ENCODE data around the gene RFXANK. TPM values are rescaled to one million over a fixed set of nuclear protein-coding genes. Genes with fewer than 3 reads are reported as not detected.

Gene RFXANK
- total RNA-seq, 4 donors from 2014 or later, result 32.5 to 87.8 (median 57.0) TPM

DNA sequence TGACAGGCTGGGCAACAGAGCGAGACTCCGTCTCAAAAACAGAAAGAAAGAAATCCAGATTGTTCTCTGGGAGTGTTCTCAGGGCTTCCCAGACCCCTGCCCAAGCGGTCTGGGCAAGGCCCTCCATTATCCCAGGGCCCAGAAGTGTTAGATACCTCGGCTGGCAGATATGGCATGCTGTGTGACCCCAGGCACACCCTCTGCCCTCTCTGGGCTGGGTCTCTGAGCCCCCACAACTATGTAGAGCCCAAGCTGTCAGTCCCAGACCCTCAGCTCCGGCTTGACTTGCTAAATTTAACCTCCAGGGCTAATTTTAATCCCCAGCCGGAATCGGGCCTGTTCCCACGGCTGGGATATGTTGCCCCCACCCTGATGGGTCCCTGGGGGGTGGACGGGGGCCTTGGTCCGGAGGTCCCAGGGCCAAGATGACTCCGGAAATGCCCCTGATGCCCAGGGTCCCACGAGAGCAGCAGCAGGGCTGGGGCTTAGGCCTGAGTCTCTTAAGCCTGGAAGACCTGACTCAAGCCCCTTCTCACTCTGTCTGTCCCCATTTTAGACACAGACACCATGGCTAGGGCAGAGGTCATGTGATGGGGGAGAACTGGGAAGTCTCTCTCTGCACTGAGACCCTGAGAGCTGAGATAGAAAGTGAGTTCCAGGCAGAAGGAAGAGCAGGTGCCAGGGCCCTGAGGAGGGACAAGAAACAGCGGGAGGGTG is 39.2 kb upstream of the RFXANK start:
- Histone ChIP-seq H3K9me3 (no peaks in the 10 kb centered on the region), H3K36me3 (peaks cover 0 to 4% of the 10 kb centered on the region in 2 donors), H3K4me1 (no peaks in the 10 kb centered on the region), H3K27me3 (no peaks in the 10 kb centered on the region), H3K27ac (no peak overlapping the region), H3K4me3 (replicated peaks in 1 of 3) (no peak overlapping the region)
- no peak for DNase-seq
- TF ChIP-seq, protein P1, sequence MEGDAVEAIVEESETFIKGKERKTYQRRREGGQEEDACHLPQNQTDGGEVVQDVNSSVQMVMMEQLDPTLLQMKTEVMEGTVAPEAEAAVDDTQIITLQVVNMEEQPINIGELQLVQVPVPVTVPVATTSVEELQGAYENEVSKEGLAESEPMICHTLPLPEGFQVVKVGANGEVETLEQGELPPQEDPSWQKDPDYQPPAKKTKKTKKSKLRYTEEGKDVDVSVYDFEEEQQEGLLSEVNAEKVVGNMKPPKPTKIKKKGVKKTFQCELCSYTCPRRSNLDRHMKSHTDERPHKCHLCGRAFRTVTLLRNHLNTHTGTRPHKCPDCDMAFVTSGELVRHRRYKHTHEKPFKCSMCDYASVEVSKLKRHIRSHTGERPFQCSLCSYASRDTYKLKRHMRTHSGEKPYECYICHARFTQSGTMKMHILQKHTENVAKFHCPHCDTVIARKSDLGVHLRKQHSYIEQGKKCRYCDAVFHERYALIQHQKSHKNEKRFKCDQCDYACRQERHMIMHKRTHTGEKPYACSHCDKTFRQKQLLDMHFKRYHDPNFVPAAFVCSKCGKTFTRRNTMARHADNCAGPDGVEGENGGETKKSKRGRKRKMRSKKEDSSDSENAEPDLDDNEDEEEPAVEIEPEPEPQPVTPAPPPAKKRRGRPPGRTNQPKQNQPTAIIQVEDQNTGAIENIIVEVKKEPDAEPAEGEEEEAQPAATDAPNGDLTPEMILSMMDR (IDR thresholded peaks at IDR 0.05), result no peak
- no peak for TF ChIP-seq POLR2A (IDR thresholded peaks at IDR 0.05)
- intact Hi-C loops (cut with DNase I), result loop anchor here (10.0 kb wide), 1 partner anchor 182 kb away; no protein-coding TSS in a partner anchor
- 74 to 87% methylated on average over 8 to 13 of the region's 13 CpGs for WGBS, 2 donors

DNA sequence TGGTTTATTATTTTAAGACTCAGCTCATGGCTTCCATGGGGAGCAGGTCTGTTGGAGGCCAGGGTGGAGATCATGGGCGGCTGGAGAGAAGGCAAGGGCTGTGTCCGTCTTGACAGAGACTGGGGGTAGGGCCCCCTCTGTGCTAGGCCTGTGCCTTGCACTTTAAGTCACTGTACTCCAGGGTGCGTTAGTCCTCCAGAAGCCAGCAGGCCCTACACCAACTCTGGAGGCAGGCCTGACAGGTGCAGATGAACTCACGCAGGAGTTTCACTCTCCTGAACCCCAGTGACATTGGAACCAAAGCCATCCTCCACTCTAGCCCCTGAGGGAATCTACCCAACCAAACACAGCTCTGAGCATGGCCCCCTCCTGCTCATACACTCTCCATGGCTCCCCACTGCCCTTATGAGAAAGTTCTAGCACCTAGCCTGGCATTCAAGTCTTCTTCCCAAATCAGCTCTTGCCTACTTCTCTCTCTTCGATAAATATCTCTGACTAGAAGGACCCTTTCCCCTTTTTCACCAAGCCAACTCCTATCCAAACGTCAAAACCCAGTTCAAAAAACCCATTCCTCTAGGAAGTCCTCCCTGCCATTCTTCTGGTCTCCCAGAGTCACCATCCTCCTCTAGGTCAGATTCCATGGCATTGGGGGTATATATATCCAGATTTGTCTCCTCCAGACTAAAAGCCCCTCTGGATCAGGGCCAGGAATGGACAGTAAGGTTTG is 37.1 kb upstream of the RFXANK start:
- Histone ChIP-seq H3K27me3 (no peaks in the 10 kb centered on the region), H3K4me1 (no peaks in the 10 kb centered on the region), H3K36me3 (no peaks in the 10 kb centered on the region), H3K27ac (no peak overlapping the region), H3K4me3 (replicated peaks in 1 of 3) (no peak overlapping the region), H3K9me3 (no peaks in the 10 kb centered on the region)
- no peak for TF ChIP-seq POLR2A (IDR thresholded peaks at IDR 0.05)
- TF ChIP-seq, protein P1 (IDR thresholded peaks at IDR 0.05), result no peak
- intact Hi-C loops (cut with DNase I), result loop anchor here (10.0 kb wide), 1 partner anchor 180 kb away; no protein-coding TSS in a partner anchor
- WGBS, 2 donors, result 96 to 98% methylated on average over 5 to 6 of the region's 6 CpGs
- no peak for DNase-seq

DNA sequence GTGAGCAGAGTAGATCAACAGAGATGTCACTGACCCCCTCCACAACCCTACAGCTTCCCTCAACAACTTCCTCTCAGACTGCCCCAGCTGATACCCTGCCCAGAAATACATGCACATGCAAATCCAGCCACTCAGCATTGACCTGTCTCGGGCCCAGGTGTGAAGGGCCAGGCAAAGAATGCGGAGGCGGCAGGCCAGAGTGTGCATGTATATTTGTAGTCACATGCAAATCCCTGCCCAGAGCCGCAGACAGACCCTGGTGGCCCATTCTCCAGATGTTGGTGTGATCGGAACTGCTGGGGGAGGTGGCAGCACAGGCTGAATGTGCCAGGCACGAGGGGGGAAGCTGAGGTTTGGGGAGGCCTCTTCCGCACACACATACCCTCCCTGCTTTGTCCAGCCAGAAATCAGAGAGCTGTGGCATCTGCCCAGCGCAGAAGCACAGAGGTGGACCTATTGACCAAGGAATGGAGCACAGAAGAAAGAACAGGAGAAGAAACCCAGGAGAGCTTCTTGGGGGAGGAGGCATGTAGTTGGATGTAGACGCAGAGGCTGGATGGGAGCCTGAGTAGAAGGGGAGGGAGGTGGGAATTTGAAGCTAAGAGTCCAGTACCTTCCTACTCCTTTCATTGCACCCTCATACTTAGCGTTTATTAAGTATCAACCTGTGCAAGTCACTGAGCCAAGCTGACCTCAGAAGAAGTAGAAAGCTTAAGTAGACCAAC is 36.4 kb upstream of the RFXANK start:
- no peaks in the 10 kb centered on the region for H3K27me3 ChIP-seq
- H3K36me3 ChIP-seq, result no peaks in the 10 kb centered on the region
- no peaks in the 10 kb centered on the region for H3K4me1 ChIP-seq
- H3K27ac ChIP-seq, result no peak overlapping the region
- DNase-seq, result no peak
- H3K4me3 ChIP-seq (replicated peaks in 1 of 3), result no peak overlapping the region
- 94 to 99% methylated on average over 8 to 10 of the region's 10 CpGs for WGBS, 2 donors
- intact Hi-C loops (cut with DNase I), result loop anchor here (10.0 kb wide), 1 partner anchor 179 kb away; no protein-coding TSS in a partner anchor
- no peaks in the 10 kb centered on the region for H3K9me3 ChIP-seq
- no peak for TF ChIP-seq POLR2A (IDR thresholded peaks at IDR 0.05)
- TF ChIP-seq, protein P1 (IDR thresholded peaks at IDR 0.05), result no peak

DNA sequence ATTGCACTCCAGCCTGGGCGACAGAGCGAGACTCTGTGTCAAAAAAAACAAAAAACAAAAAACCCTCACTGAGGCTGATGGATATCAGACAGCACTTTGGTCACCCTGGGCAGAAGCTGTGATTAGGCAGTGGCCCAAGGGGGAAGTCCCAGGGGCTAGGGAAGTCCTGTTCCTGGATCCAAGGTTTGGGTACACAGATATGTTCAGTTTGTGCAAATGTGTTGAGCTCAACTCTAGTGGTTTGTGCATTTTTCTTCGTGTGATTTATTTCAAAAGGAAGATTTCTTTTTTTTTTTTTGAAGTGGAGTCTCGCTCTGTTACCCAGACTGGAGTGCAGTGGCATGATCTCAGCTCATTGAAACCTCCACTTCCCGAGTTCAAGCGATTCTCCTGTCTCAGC is 34.2 kb upstream of the RFXANK start:
- no peak for TF ChIP-seq POLR2A (IDR thresholded peaks at IDR 0.05)
- TF ChIP-seq, protein P1 (IDR thresholded peaks at IDR 0.05), result no peak
- H3K4me1 ChIP-seq, result no peaks in the 10 kb centered on the region
- no peak overlapping the region for H3K27ac ChIP-seq
- H3K36me3 ChIP-seq, result no peaks in the 10 kb centered on the region
- no peak for DNase-seq
- H3K4me3 ChIP-seq (replicated peaks in 1 of 3), result no peak overlapping the region
- intact Hi-C loops (cut with DNase I), result loop anchor here (10.0 kb wide), 1 partner anchor 177 kb away; no protein-coding TSS in a partner anchor
- H3K27me3 ChIP-seq, result no peaks in the 10 kb centered on the region
- H3K9me3 ChIP-seq, result no peaks in the 10 kb centered on the region
- WGBS, 2 donors, result 77 to 84% methylated on average over 6 of the region's 6 CpGs

Measured in thyroid gland (tissue), 4 donors.